ENCODE results near the gene SORL1. TPM values are rescaled to one million over a fixed set of nuclear protein-coding genes. Genes with fewer than 3 reads are reported as not detected.
A peak's percentile ranks its signal among the peaks of the same experiment; 100 is the strongest.

SORL1 gene
- total and polyA plus RNA-seq, 2 of the 8 experiments (the other 6 are each of a cell fraction or from before 2014, with no cell fraction given), result 38.1 to 65.5 TPM

DNA sequence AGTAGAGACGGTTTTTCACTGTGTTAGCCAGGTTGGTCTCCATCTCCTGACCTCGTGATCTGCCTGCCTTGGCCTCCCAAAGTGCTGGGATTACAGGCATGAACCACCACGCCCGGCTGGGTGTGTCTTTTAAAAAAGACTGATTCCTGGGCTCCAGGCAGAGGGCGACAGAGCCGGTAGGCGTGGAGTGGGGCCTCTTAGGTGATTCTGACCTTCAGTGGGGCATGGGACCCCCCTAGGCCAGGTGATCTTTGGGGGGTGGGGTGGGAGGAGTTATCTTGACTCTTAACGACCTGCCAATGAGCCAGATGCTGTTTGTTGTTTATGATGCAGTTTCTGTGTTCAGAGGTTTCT, 13.6 kb downstream of the SORL1 start:
- Histone ChIP-seq H3K36me3 (ENCODE audit: control insufficient read depth in 2 of 4, insufficient read depth in 4 of 4, low read length in 3 of 4) (peaks cover 3 to 8% (median 4%) of the 10 kb centered on the region in 4 experiments; a peak in 5 of 8 replicates), H3K56ac (replicated peaks; ENCODE audit: insufficient read length, low read depth, low read length) (no peak overlapping the region), H3K4ac (replicated peaks; ENCODE audit: insufficient read length, low read depth, low read length) (no peak overlapping the region), H3K9ac (replicated peaks in 1 of 4; ENCODE audit: extremely low read depth in 1 of 4, low read depth in 3 of 4, low read length in 3 of 4) (no peak overlapping the region), H2BK120ac (replicated peaks; ENCODE audit: low read depth, low read length) (no peak overlapping the region), H3K4me2 (ENCODE audit: insufficient read depth in 1 of 2, low read depth in 2 of 2, low read length in 2 of 2) (peak overlapping the region; percentile 28 to 61; a peak in 3 of 4 replicates), H4K91ac (replicated peaks; ENCODE audit: insufficient read length, low read length) (no peak overlapping the region), H2BK12ac (ENCODE audit: low read depth, low read length) (peak overlapping the region; percentile 88), H4K20me1 (replicated peaks in 1 of 2; ENCODE audit: control insufficient read depth in 1 of 2, insufficient read depth in 2 of 2, low read length in 2 of 2) (peaks cover 2% of the 10 kb centered on the region in 2 experiments), H3K27ac (ENCODE audit: low read depth, low read length) (0 out of 2 replicates have a peak overlapping the region, but pooled peaks have one; percentile 41), H4K8ac (ENCODE audit: extremely low read depth, insufficient read depth, low read length) (no peak overlapping the region), H3K4me1 (replicated peaks in 1 of 4; ENCODE audit: control insufficient read depth in 3 of 4, insufficient read depth in 4 of 4, low read length in 3 of 4) (peaks cover 18 to 35% (median 26%) of the 10 kb centered on the region in 4 experiments), H3K79me2 (ENCODE audit: control insufficient read depth in 1 of 2, insufficient read depth in 2 of 2, low read length in 2 of 2) (peaks cover 0 to 90% of the 10 kb centered on the region in 2 experiments), H3K23me2 (ENCODE audit: low read depth, low read length) (no peaks in the 10 kb centered on the region), H3K4me3 (ENCODE audit: extremely low read depth in 1 of 4, insufficient read depth in 2 of 4, low read depth in 3 of 4, low read length in 4 of 4) (no peak overlapping the region), H3K14ac (ENCODE audit: insufficient read length) (no peak overlapping the region), H4K5ac (ENCODE audit: insufficient read length, low read depth, low read length) (no peak overlapping the region), H3K79me1 (ENCODE audit: low read depth, low read length) (peaks cover 15% of the 10 kb centered on the region), H3K9me3 (ENCODE audit: insufficient read depth in 2 of 2, low read depth in 1 of 2, low read length in 1 of 2) (no peaks in the 10 kb centered on the region), H3K23ac (ENCODE audit: insufficient read length) (no peak overlapping the region), H3K18ac (ENCODE audit: extremely low read depth, low read length) (peak overlapping the region; percentile 64), H2AFZ (ENCODE audit: low read length) (no peak overlapping the region), H2AK5ac (ENCODE audit: low read depth, low read length) (peak overlapping the region; percentile 93), H2BK5ac (ENCODE audit: low read depth, low read length) (peak overlapping the region; percentile 92), H2BK20ac (ENCODE audit: low read length) (peak overlapping the region; percentile 89; the same call in 1 of the 2 replicates), H2BK15ac (ENCODE audit: low read length) (peak overlapping the region; percentile 67; the same call in 1 of the 2 replicates), H3K27me3 (replicated peaks in 1 of 4; ENCODE audit: control insufficient read depth in 3 of 4, extremely low read depth in 1 of 4, insufficient read depth in 3 of 4, low read length in 3 of 4) (no peaks in the 10 kb centered on the region)
- ChIA-PET POLR2A (ENCODE audit: partially characterized antibody) (interaction anchor here (0.8 to 4.0 kb wide), 3 partner anchors 9 to 10 kb away, joined by 3 to 16 read pairs (median 3); no protein-coding TSS in a partner anchor), CTCF (ENCODE audit: partially characterized antibody) (interaction anchor here (1.0 to 3.2 kb wide), 4 partner anchors 9 to 124 kb away, joined by 3 to 11 read pairs (median 8); no protein-coding TSS in a partner anchor)
- DNase-seq (ENCODE audit: low read depth in 1 of 2, low spot score in 2 of 2), result no peak
- 74% methylated on average over 8 of the region's 8 CpGs; no CpG with 5 or more reads in 1 of the 2 experiments for WGBS, 2 experiments (ENCODE audit: extremely low coverage in 1 of 2, insufficient coverage in 1 of 2, insufficient read length in 1 of 2, insufficient replicate concordance in 2 of 2, low coverage in 1 of 2, low lambda C conversion rate in 2 of 2, missing lambda C conversion rate in 1 of 2)
- no peak for FAIRE-seq
- TF ChIP-seq CHD2 (IDR thresholded peaks at IDR 0.05; ENCODE audit: low read length) (no peak), KDM4A (IDR thresholded peaks at IDR 0.05; ENCODE audit: low read depth, low read length, severe bottlenecking) (no peak), TAF1 (IDR thresholded peaks at IDR 0.05; ENCODE audit: low read depth, low read length) (no peak), USF2 (IDR thresholded peaks at IDR 0.05; ENCODE audit: low read length) (no peak), RBBP5 (IDR thresholded peaks at IDR 0.05; ENCODE audit: borderline replicate concordance, low read depth, low read length) (no peak), EZH2 (IDR thresholded peaks at IDR 0.05; ENCODE audit: low read depth, low read length, severe bottlenecking) (no peak), TEAD4 (IDR thresholded peaks at IDR 0.05; ENCODE audit: low read depth, low read length) (no peak), SIRT6 (IDR thresholded peaks at IDR 0.05; ENCODE audit: low read length) (no peak), ATF2 (IDR thresholded peaks at IDR 0.05; ENCODE audit: low read length) (no peak)
- TF ChIP-seq, protein P1, sequence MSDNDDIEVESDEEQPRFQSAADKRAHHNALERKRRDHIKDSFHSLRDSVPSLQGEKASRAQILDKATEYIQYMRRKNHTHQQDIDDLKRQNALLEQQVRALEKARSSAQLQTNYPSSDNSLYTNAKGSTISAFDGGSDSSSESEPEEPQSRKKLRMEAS (IDR thresholded peaks at IDR 0.05), result no peak

Measured in H1 (cell line).